NCI-H82 (cell line): ENCODE results near the gene RNU6-8.
A peak's percentile ranks its signal among the peaks of the same experiment; 100 is the strongest.

Source experiments
- DNase-seq: peaks from one replicate; lab custom pipeline; 2025; lab: John Stamatoyannopoulos, UW

Gene RNU6-8

GRCh38 chr14:32205554-32205953, 2.5 kb upstream of the RNU6-8 start:
- DNase-seq, result no peak

- DNase-seq, result peak; percentile 59
Measured at GRCh38 chr14:32203928-32204357, 874 bp upstream of the RNU6-8 start.

- DNase-seq, result peak; percentile 76
Measured at GRCh38 chr14:32202491-32202997, 525 bp downstream of the RNU6-8 start.

- peak; percentile 76 for DNase-seq
Measured at GRCh38 chr14:32201816-32202490, 1.1 kb downstream of the RNU6-8 start, which contains the start of gene RNU6-7. Gene RNU6-7 (plus strand): TSS chr14:32202045.

- peak; percentile 94 for DNase-seq
Measured at GRCh38 chr14:32201193-32201815, 1.8 kb downstream of the RNU6-8 start.

- DNase-seq, result no peak
Measured at GRCh38 chr14:32200368-32201192, 2.5 kb downstream of the RNU6-8 start.

- no peak for DNase-seq
Measured at GRCh38 chr14:32197919-32198318, 5.2 kb downstream of the RNU6-8 start.

- DNase-seq, result no peak
Measured at GRCh38 chr14:32195636-32196035, 7.4 kb downstream of the RNU6-8 start.

GRCh38 chr14:32193532-32193931, 9.5 kb downstream of the RNU6-8 start:
- no peak for DNase-seq

GRCh38 chr14:32192712-32193373, 10.2 kb downstream of the RNU6-8 start:
- DNase-seq, result no peak

GRCh38 chr14:32190673-32191072, 12.4 kb downstream of the RNU6-8 start:
- DNase-seq, result no peak

GRCh38 chr14:32189811-32190210, 13.3 kb downstream of the RNU6-8 start:
- no peak for DNase-seq

GRCh38 chr14:32186248-32186647, 16.8 kb downstream of the RNU6-8 start:
- no peak for DNase-seq

GRCh38 chr14:32185097-32185496, 18.0 kb downstream of the RNU6-8 start:
- DNase-seq, result no peak

- DNase-seq, result no peak
Measured at GRCh38 chr14:32183151-32184058, 19.7 kb downstream of the RNU6-8 start.

GRCh38 chr14:32171469-32171868, 31.6 kb downstream of the RNU6-8 start:
- DNase-seq, result no peak

GRCh38 chr14:32169191-32169590, 33.9 kb downstream of the RNU6-8 start:
- peak; percentile 3 for DNase-seq

- DNase-seq, result no peak
Measured at GRCh38 chr14:32167907-32168306, 35.2 kb downstream of the RNU6-8 start.

GRCh38 chr14:32166924-32167323, 36.1 kb downstream of the RNU6-8 start:
- peak; percentile 27 for DNase-seq

GRCh38 chr14:32166029-32166428, 37.0 kb downstream of the RNU6-8 start:
- DNase-seq, result no peak
